ENCODE data around the gene DDR1.
"Not testable (repeated sequence)": the region's sequence is repeated elsewhere in the genome, so short reads cannot be mapped to it uniquely, and the experiment has no call there.

The DDR1 gene

GRCh38 chr6:30894381-30894780 is 10.1 kb downstream of the DDR1 start:
- DNase-seq = no peak
- Histone ChIP-seq H3K9me3 (ENCODE audit: control insufficient read depth, low read length) (no peaks in the 10 kb centered on the region), H3K4me3 (ENCODE audit: insufficient read depth, low read depth, low read length, poor library complexity, severe bottlenecking) (no peak overlapping the region), H3K27me3 (replicated peaks; ENCODE audit: control insufficient read depth, insufficient read depth, low read length, poor library complexity, severe bottlenecking) (no peaks in the 10 kb centered on the region), H3K4me1 (ENCODE audit: control insufficient read depth, insufficient read depth, low read length, poor library complexity, severe bottlenecking) (no peaks in the 10 kb centered on the region), H3K27ac (ENCODE audit: insufficient read depth, low read length, poor library complexity, severe bottlenecking) (no peak overlapping the region), H3K36me3 (ENCODE audit: control insufficient read depth, insufficient read depth, low read length) (no peaks in the 10 kb centered on the region)

DNA sequence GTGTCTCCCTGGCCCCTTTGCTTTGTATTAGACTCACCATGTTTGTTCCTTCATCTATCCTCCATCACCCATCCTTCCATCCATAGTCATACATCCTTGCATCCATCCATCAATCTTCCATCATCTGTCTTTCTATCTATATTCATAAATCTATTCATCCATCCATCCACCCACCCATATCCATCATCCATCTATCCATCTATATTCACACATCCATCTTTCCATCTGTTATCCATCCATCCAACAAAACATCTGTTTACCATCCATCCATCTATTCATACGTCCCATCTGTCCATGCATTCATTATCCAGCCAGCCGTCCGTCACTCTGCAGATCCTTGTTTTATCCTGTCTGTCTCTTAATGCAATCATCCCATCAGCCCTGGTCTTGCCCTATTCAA is 10.6 kb downstream of the DDR1 start:
- DNase-seq = no peak
- no peaks in the 10 kb centered on the region for H3K9me3 ChIP-seq (ENCODE audit: control insufficient read depth, low read length)
- H3K27me3 ChIP-seq (replicated peaks; ENCODE audit: control insufficient read depth, insufficient read depth, low read length, poor library complexity, severe bottlenecking) = no peaks in the 10 kb centered on the region
- no peak overlapping the region for H3K27ac ChIP-seq (ENCODE audit: insufficient read depth, low read length, poor library complexity, severe bottlenecking)
- no peak overlapping the region for H3K4me3 ChIP-seq (ENCODE audit: insufficient read depth, low read depth, low read length, poor library complexity, severe bottlenecking)
- H3K4me1 ChIP-seq (ENCODE audit: control insufficient read depth, insufficient read depth, low read length, poor library complexity, severe bottlenecking) = no peaks in the 10 kb centered on the region
- H3K36me3 ChIP-seq (ENCODE audit: control insufficient read depth, insufficient read depth, low read length) = no peaks in the 10 kb centered on the region

- H3K27me3 ChIP-seq (replicated peaks; ENCODE audit: control insufficient read depth, insufficient read depth, low read length, poor library complexity, severe bottlenecking) = no peaks in the 10 kb centered on the region
- no peaks in the 10 kb centered on the region for H3K4me1 ChIP-seq (ENCODE audit: control insufficient read depth, insufficient read depth, low read length, poor library complexity, severe bottlenecking)
- no peaks in the 10 kb centered on the region for H3K9me3 ChIP-seq (ENCODE audit: control insufficient read depth, low read length)
- H3K4me3 ChIP-seq (ENCODE audit: insufficient read depth, low read depth, low read length, poor library complexity, severe bottlenecking) = no peak overlapping the region
- no peak overlapping the region for H3K27ac ChIP-seq (ENCODE audit: insufficient read depth, low read length, poor library complexity, severe bottlenecking)
- no peak for DNase-seq
- H3K36me3 ChIP-seq (ENCODE audit: control insufficient read depth, insufficient read depth, low read length) = no peaks in the 10 kb centered on the region
Observed at GRCh38 chr6:30895343-30895742, 11.0 kb downstream of the DDR1 start.

- Histone ChIP-seq H3K4me1 (ENCODE audit: control insufficient read depth, insufficient read depth, low read length, poor library complexity, severe bottlenecking) (no peaks in the 10 kb centered on the region), H3K27me3 (replicated peaks; ENCODE audit: control insufficient read depth, insufficient read depth, low read length, poor library complexity, severe bottlenecking) (no peaks in the 10 kb centered on the region), H3K9me3 (ENCODE audit: control insufficient read depth, low read length) (no peaks in the 10 kb centered on the region), H3K27ac (ENCODE audit: insufficient read depth, low read length, poor library complexity, severe bottlenecking) (no peak overlapping the region), H3K4me3 (ENCODE audit: insufficient read depth, low read depth, low read length, poor library complexity, severe bottlenecking) (no peak overlapping the region), H3K36me3 (ENCODE audit: control insufficient read depth, insufficient read depth, low read length) (no peaks in the 10 kb centered on the region)
- DNase-seq = no peak
Observed at GRCh38 chr6:30896541-30896940, 12.2 kb downstream of the DDR1 start.

GRCh38 chr6:30897882-30898281 is 13.6 kb downstream of the DDR1 start:
- no peaks in the 10 kb centered on the region for H3K27me3 ChIP-seq (replicated peaks; ENCODE audit: control insufficient read depth, insufficient read depth, low read length, poor library complexity, severe bottlenecking)
- no peak overlapping the region for H3K27ac ChIP-seq (ENCODE audit: insufficient read depth, low read length, poor library complexity, severe bottlenecking)
- H3K4me1 ChIP-seq (ENCODE audit: control insufficient read depth, insufficient read depth, low read length, poor library complexity, severe bottlenecking) = no peaks in the 10 kb centered on the region
- H3K4me3 ChIP-seq (ENCODE audit: insufficient read depth, low read depth, low read length, poor library complexity, severe bottlenecking) = no peak overlapping the region
- no peaks in the 10 kb centered on the region for H3K9me3 ChIP-seq (ENCODE audit: control insufficient read depth, low read length)
- no peaks in the 10 kb centered on the region for H3K36me3 ChIP-seq (ENCODE audit: control insufficient read depth, insufficient read depth, low read length)
- DNase-seq = no peak

- Histone ChIP-seq H3K9me3 (ENCODE audit: control insufficient read depth, low read length) (no peaks in the 10 kb centered on the region), H3K27ac (ENCODE audit: insufficient read depth, low read length, poor library complexity, severe bottlenecking) (no peak overlapping the region), H3K27me3 (replicated peaks; ENCODE audit: control insufficient read depth, insufficient read depth, low read length, poor library complexity, severe bottlenecking) (no peaks in the 10 kb centered on the region), H3K4me1 (ENCODE audit: control insufficient read depth, insufficient read depth, low read length, poor library complexity, severe bottlenecking) (no peaks in the 10 kb centered on the region), H3K4me3 (ENCODE audit: insufficient read depth, low read depth, low read length, poor library complexity, severe bottlenecking) (no peak overlapping the region), H3K36me3 (ENCODE audit: control insufficient read depth, insufficient read depth, low read length) (no peaks in the 10 kb centered on the region)
- no peak for DNase-seq
Observed at GRCh38 chr6:30898750-30899360, 14.5 kb downstream of the DDR1 start.

GRCh38 chr6:30900863-30901417 is 16.6 kb downstream of the DDR1 start:
- Histone ChIP-seq H3K9me3 (ENCODE audit: control insufficient read depth, low read length) (no peaks in the 10 kb centered on the region), H3K4me1 (ENCODE audit: control insufficient read depth, insufficient read depth, low read length, poor library complexity, severe bottlenecking) (no peaks in the 10 kb centered on the region)

DNA sequence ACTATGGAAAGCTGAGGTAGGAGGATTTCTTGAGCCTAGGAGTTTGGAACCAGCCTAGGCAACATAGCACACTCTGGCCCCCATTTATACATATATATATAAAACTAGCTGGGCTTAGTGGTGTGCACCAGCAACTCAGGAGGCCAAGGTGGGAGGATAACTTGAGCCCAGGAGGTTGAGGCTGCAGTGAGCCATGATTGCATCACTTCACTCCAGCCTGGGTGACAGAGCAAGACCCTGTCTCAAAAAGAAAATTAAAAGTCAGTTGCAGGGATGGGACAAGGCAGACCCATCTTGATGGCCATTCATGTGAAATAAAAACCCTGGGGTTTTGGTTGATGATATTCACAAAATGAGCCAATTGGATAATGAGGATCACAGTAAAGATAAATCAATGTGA is 17.1 kb downstream of the DDR1 start:
- no peak overlapping the region for H3K4me3 ChIP-seq (ENCODE audit: insufficient read depth, low read depth, low read length, poor library complexity, severe bottlenecking)
- H3K4me1 ChIP-seq (ENCODE audit: control insufficient read depth, insufficient read depth, low read length, poor library complexity, severe bottlenecking) = no peaks in the 10 kb centered on the region
- DNase-seq = no peak
- no peaks in the 10 kb centered on the region for H3K27me3 ChIP-seq (replicated peaks; ENCODE audit: control insufficient read depth, insufficient read depth, low read length, poor library complexity, severe bottlenecking)
- H3K27ac ChIP-seq (ENCODE audit: insufficient read depth, low read length, poor library complexity, severe bottlenecking) = no peak overlapping the region
- H3K9me3 ChIP-seq (ENCODE audit: control insufficient read depth, low read length) = no peaks in the 10 kb centered on the region
- H3K36me3 ChIP-seq (ENCODE audit: control insufficient read depth, insufficient read depth, low read length) = no peaks in the 10 kb centered on the region

More at GRCh38 chr6:30900863-30901417, 16.6 kb downstream of the DDR1 start:
- H3K4me3 ChIP-seq (ENCODE audit: insufficient read depth, low read depth, low read length, poor library complexity, severe bottlenecking) = no peak overlapping the region
- H3K27ac ChIP-seq (ENCODE audit: insufficient read depth, low read length, poor library complexity, severe bottlenecking) = no peak overlapping the region
- DNase-seq = no peak
- H3K36me3 ChIP-seq (ENCODE audit: control insufficient read depth, insufficient read depth, low read length) = no peaks in the 10 kb centered on the region
- no peaks in the 10 kb centered on the region for H3K27me3 ChIP-seq (replicated peaks; ENCODE audit: control insufficient read depth, insufficient read depth, low read length, poor library complexity, severe bottlenecking)

- not testable (repeated sequence) for H3K4me3 ChIP-seq (ENCODE audit: insufficient read depth, low read depth, low read length, poor library complexity, severe bottlenecking); H3K9me3 ChIP-seq (ENCODE audit: control insufficient read depth, low read length); H3K27ac ChIP-seq (ENCODE audit: insufficient read depth, low read length, poor library complexity, severe bottlenecking); DNase-seq; H3K36me3 ChIP-seq (ENCODE audit: control insufficient read depth, insufficient read depth, low read length); H3K27me3 ChIP-seq (replicated peaks; ENCODE audit: control insufficient read depth, insufficient read depth, low read length, poor library complexity, severe bottlenecking); H3K4me1 ChIP-seq (ENCODE audit: control insufficient read depth, insufficient read depth, low read length, poor library complexity, severe bottlenecking)
Observed at GRCh38 chr6:30902196-30902595, 17.9 kb downstream of the DDR1 start.

DNA sequence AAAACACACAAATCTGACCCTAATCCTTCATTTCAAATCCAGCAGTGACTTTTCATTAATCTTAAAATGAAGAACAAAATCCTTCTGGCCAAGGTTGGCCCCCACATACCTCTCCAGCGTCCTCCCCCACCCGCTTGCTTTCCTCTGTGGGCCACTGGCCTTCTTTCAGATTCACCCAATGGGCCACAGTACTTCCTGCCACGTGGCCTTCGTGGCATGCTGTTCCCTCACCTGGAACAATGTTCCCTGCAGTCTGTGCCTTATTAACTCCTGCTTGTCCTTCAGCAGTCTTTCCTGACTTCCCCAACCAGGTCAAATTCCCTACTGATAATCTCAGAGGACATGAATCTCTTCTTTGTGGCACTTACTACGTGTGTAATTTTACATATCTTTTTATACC is 18.4 kb downstream of the DDR1 start:
- H3K27ac ChIP-seq (ENCODE audit: insufficient read depth, low read length, poor library complexity, severe bottlenecking) = no peak overlapping the region
- no peak overlapping the region for H3K4me3 ChIP-seq (ENCODE audit: insufficient read depth, low read depth, low read length, poor library complexity, severe bottlenecking)
- DNase-seq = no peak
- no peaks in the 10 kb centered on the region for H3K27me3 ChIP-seq (replicated peaks; ENCODE audit: control insufficient read depth, insufficient read depth, low read length, poor library complexity, severe bottlenecking)
- H3K9me3 ChIP-seq (ENCODE audit: control insufficient read depth, low read length) = no peaks in the 10 kb centered on the region
- no peaks in the 10 kb centered on the region for H3K4me1 ChIP-seq (ENCODE audit: control insufficient read depth, insufficient read depth, low read length, poor library complexity, severe bottlenecking)
- H3K36me3 ChIP-seq (ENCODE audit: control insufficient read depth, insufficient read depth, low read length) = no peaks in the 10 kb centered on the region

Data from effector memory CD4-positive, alpha-beta T cell (primary cell).